WTC11 (cell line): ENCODE results near the gene TMEM235. TPM values are rescaled to one million over a fixed set of nuclear protein-coding genes. Genes with fewer than 3 reads are reported as not detected.

ENCODE experiments used
- ATAC-seq: fragments of 200-7000 bp; cut with Tn5 transposase; 2 replicates; pipeline ENCODE4 v1.10.0; 2021; ENCODE audit warnings: mild to moderate bottlenecking, moderate library complexity
- CTCF ChIA-PET: fragments of 300-600 bp; sonication (Branson Sonifier 250); formaldehyde crosslinking; loops from one replicate; lab custom pipeline; 2021; ENCODE audit warnings: antibody characterized with exemption; lab: Charles Lee
- POLR2A ChIA-PET: fragments of 350-600 bp; sonication (Branson Sonifier 250); formaldehyde crosslinking; loops from one replicate; lab custom pipeline; 2021; ENCODE audit warnings: antibody characterized with exemption; lab: Charles Lee
- DNase-seq: peaks from one replicate; pipeline ENCODE4 v3.0.0; 2021; ENCODE audit warnings: low spot score
- H3K27ac Mint-ChIP-seq: 2 replicates; pipeline ENCODE4 v1.8.0; 2021; ENCODE audit warnings: mixed read lengths
- H3K27me3 Mint-ChIP-seq: 2 replicates; pipeline ENCODE4 v1.8.0; 2021; ENCODE audit warnings: low read depth, mild to moderate bottlenecking, moderate library complexity, mixed read lengths
- H3K36me3 Mint-ChIP-seq: 2 replicates; pipeline ENCODE4 v1.8.0; 2021; ENCODE audit warnings: mixed read lengths
- H3K4me1 Mint-ChIP-seq: 2 replicates; pipeline ENCODE4 v1.8.0; 2022; ENCODE audit warnings: mixed read lengths
- H3K4me3 Mint-ChIP-seq: 2 replicates; pipeline ENCODE4 v1.8.0; 2021; ENCODE audit warnings: mild to moderate bottlenecking, moderate library complexity, mixed read lengths
- H3K9me3 Mint-ChIP-seq: 2 replicates; pipeline ENCODE4 v1.8.0; 2021; ENCODE audit warnings: mixed read lengths
- CTCF ChIP-seq: fragments of 200-600 bp; IDR thresholded peaks from 2 replicates; pipeline ENCODE4 v1.8.0; 2022; ENCODE audit warnings: antibody characterized with exemption
- E2F1 ChIP-seq: sonication (generic); formaldehyde crosslinking; IDR thresholded peaks from 2 replicates; pipeline ENCODE4 v1.8.0; 2022; ENCODE audit warnings: mild to moderate bottlenecking, missing genetic modification reagents
- E2F4 ChIP-seq: sonication (generic); formaldehyde crosslinking; IDR thresholded peaks from 2 replicates; pipeline ENCODE4 v1.8.1; 2022; ENCODE audit warnings: low read depth, mild to moderate bottlenecking, moderate library complexity, missing genetic modification reagents, borderline replicate concordance
- HMGXB4 ChIP-seq: sonication (generic); formaldehyde crosslinking; IDR thresholded peaks from 2 replicates; pipeline ENCODE4 v1.8.1; 2023; ENCODE audit warnings: mild to moderate bottlenecking, moderate library complexity, missing genetic modification reagents
- SMAD3 ChIP-seq: sonication (generic); formaldehyde crosslinking; IDR thresholded peaks from 2 replicates; pipeline ENCODE4 v1.8.0; 2022; ENCODE audit warnings: missing genetic modification reagents, mild to moderate bottlenecking, borderline replicate concordance
- SOX15 ChIP-seq: fragments of 250-450 bp; sonication (Bioruptor Pico); IDR thresholded peaks from 2 replicates; pipeline ENCODE4 v1.9.0; 2021; ENCODE audit warnings: mild to moderate bottlenecking
- TEAD4 ChIP-seq: sonication (generic); formaldehyde crosslinking; IDR thresholded peaks from 2 replicates; pipeline ENCODE4 v1.8.0; 2022; ENCODE audit warnings: mild to moderate bottlenecking, missing genetic modification reagents
- TP53 ChIP-seq: sonication (generic); formaldehyde crosslinking; IDR thresholded peaks from 2 replicates; pipeline ENCODE4 v1.8.1; 2023; ENCODE audit warnings: mild to moderate bottlenecking, missing genetic modification reagents
- ZNF396 ChIP-seq: fragments of 250-450 bp; sonication (Bioruptor Pico); IDR thresholded peaks from 2 replicates; pipeline ENCODE4 v1.8.0; 2021; ENCODE audit warnings: mild to moderate bottlenecking, moderate library complexity, borderline replicate concordance
- ZNF416 ChIP-seq: fragments of 250-450 bp; sonication (Bioruptor Pico); IDR thresholded peaks from 2 replicates; pipeline ENCODE4 v1.9.0; 2021; ENCODE audit warnings: mild to moderate bottlenecking, inconsistent platforms
- ZNF423 ChIP-seq: fragments of 250-450 bp; sonication (Bioruptor Pico); IDR thresholded peaks from 2 replicates; pipeline ENCODE4 v2.1.2; 2022; ENCODE audit warnings: mild to moderate bottlenecking, moderate library complexity
- ZNF532 ChIP-seq: fragments of 250-450 bp; sonication (Bioruptor Pico); IDR thresholded peaks from 2 replicates; pipeline ENCODE4 v1.9.0; 2021; ENCODE audit warnings: mild to moderate bottlenecking, borderline replicate concordance
- ZNF671 ChIP-seq: fragments of 250-450 bp; sonication (Bioruptor Pico); IDR thresholded peaks from 2 replicates; pipeline ENCODE4 v1.8.0; 2021; ENCODE audit warnings: mild to moderate bottlenecking
- total RNA-seq: library from RNA; stranded (reverse); gene quantifications from 3 replicates; pipeline ENCODE4 v1.2.3, GENCODE V29; 2021
- TF ChIP-seq, protein P1 (sequence below): sonication (generic); formaldehyde crosslinking; IDR thresholded peaks from 2 replicates; pipeline ENCODE4 v1.8.1; 2022; ENCODE audit warnings: mild to moderate bottlenecking, missing genetic modification reagents, moderate library complexity, borderline replicate concordance
- TF ChIP-seq, protein P2 (sequence below): sonication (generic); formaldehyde crosslinking; IDR thresholded peaks from 2 replicates; pipeline ENCODE4 v1.8.0; 2022; ENCODE audit warnings: mild to moderate bottlenecking, missing genetic modification reagents
- TF ChIP-seq, protein P3 (sequence below): fragments of 250-450 bp; sonication (Bioruptor Pico); IDR thresholded peaks from 2 replicates; pipeline ENCODE4 v1.9.0; 2021; ENCODE audit warnings: moderate library complexity, mild to moderate bottlenecking, inconsistent platforms, borderline replicate concordance
- TF ChIP-seq, protein P4 (sequence below): sonication (generic); formaldehyde crosslinking; IDR thresholded peaks from 2 replicates; pipeline ENCODE4 v1.8.1; 2023; ENCODE audit warnings: mild to moderate bottlenecking, missing genetic modification reagents, moderate library complexity

TMEM235 gene
- total RNA-seq, 1 experiment from 2014 or later: 0.24 TPM

DNA sequence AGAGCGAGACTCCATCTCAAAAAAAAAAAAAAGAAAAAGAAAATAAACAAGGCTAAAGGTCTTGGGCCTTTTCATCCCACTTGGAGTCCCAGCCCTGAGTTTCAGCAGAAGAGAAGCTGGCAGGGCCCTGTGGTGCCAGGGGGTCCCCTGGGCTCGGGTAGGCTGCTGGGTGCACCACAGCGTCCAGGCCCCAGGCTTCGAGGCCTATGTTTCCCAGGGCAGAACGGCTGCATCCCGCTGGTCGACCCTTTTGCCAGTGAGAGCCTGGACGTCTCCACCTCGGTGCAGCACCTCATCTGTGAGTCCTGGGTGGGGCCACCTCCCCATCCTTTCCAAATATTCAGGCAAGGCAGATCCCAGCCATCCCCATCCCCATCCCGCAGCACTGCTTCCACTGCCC lies 2.2 kb downstream of the TMEM235 start:
- no peaks in the 10 kb centered on the region for H3K36me3 Mint-ChIP-seq
- no peaks in the 10 kb centered on the region for H3K9me3 Mint-ChIP-seq
- ChIA-PET POLR2A (no interaction called here), CTCF (no interaction called here)
- H3K27ac Mint-ChIP-seq: no peak overlapping the region
- no peak for DNase-seq
- ATAC-seq: no peak
- no peak overlapping the region for H3K4me3 Mint-ChIP-seq
- H3K4me1 Mint-ChIP-seq: peaks cover 4% of the 10 kb centered on the region; the same call in 1 of the 2 replicates
- peaks cover 32% of the 10 kb centered on the region for H3K27me3 Mint-ChIP-seq
- no peak for TF ChIP-seq CTCF
- TF ChIP-seq, protein P1, sequence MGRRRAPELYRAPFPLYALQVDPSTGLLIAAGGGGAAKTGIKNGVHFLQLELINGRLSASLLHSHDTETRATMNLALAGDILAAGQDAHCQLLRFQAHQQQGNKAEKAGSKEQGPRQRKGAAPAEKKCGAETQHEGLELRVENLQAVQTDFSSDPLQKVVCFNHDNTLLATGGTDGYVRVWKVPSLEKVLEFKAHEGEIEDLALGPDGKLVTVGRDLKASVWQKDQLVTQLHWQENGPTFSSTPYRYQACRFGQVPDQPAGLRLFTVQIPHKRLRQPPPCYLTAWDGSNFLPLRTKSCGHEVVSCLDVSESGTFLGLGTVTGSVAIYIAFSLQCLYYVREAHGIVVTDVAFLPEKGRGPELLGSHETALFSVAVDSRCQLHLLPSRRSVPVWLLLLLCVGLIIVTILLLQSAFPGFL (CRISPR knock-in tag): no peak
- TF ChIP-seq, protein P2, sequence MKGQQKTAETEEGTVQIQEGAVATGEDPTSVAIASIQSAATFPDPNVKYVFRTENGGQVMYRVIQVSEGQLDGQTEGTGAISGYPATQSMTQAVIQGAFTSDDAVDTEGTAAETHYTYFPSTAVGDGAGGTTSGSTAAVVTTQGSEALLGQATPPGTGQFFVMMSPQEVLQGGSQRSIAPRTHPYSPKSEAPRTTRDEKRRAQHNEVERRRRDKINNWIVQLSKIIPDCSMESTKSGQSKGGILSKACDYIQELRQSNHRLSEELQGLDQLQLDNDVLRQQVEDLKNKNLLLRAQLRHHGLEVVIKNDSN (CRISPR knock-in tag): no peak
- TF ChIP-seq E2F1 (CRISPR knock-in tag): no peak
- no peak for TF ChIP-seq SMAD3
- TF ChIP-seq TP53: no peak
- no peak for TF ChIP-seq ZNF396 (CRISPR knock-in tag)
- TF ChIP-seq, protein P3, sequence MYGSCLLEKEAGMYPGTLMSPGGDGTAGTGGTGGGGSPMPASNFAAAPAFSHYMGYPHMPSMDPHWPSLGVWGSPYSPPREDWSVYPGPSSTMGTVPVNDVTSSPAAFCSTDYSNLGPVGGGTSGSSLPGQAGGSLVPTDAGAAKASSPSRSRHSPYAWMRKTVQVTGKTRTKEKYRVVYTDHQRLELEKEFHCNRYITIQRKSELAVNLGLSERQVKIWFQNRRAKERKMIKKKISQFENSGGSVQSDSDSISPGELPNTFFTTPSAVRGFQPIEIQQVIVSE (CRISPR knock-in tag): no peak
- TF ChIP-seq, protein P4, sequence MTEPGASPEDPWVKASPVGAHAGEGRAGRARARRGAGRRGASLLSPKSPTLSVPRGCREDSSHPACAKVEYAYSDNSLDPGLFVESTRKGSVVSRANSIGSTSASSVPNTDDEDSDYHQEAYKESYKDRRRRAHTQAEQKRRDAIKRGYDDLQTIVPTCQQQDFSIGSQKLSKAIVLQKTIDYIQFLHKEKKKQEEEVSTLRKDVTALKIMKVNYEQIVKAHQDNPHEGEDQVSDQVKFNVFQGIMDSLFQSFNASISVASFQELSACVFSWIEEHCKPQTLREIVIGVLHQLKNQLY: no peak
- TF ChIP-seq HMGXB4 (CRISPR knock-in tag): no peak
- no peak for TF ChIP-seq ZNF423
- no peak for TF ChIP-seq ZNF671
- TF ChIP-seq TEAD4: no peak
- no peak for TF ChIP-seq ZNF416 (CRISPR knock-in tag)
- TF ChIP-seq SOX15: no peak
- TF ChIP-seq E2F4 (CRISPR knock-in tag): no peak
- no peak for TF ChIP-seq ZNF532 (CRISPR knock-in tag)
